ENCODE measurements around the gene TBC1D8.

- TF ChIP-seq CTCF (IDR thresholded peaks at IDR 0.05) (no peak), POLR2A (IDR thresholded peaks at IDR 0.05) (no peak), POLR2AphosphoS5 (IDR thresholded peaks at IDR 0.05) (no peak)
Measured at GRCh38 chr2:100981011-100981410, 170.2 kb downstream of the TBC1D8 start.

Measured in prostate gland (tissue), 2 donors.